ENCODE measurements around the gene KIZ. TPM values are rescaled to one million over a fixed set of nuclear protein-coding genes. Genes with fewer than 3 reads are reported as not detected.

Gene KIZ
- total and polyA plus RNA-seq, 2 of the 4 experiments (the other 2 are of a cell fraction) = 9.9 to 14.0 TPM

DNA sequence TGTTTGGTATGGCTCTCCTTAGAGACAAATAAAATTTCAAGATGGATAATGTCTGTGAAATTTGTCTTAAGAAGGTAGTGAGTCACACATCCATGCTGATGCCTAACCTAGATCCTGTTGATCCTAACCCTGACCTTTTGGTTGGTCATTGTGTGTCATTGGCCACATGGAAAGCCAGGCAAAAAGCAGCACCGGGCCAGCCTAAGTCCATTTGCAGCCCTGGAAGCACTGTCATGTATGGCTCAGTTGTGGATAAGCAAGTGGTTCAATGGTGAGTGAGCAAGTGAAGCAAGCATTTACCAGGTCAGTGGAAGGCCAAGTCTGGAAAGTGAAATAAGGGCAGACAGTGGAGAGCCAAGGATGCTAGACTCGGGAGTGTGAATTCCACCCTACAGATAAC, 165.1 kb downstream of the KIZ start:
- Histone ChIP-seq H3K4me3 (ENCODE audit: insufficient read depth, low read depth, low read length) (no peak overlapping the region), H4K5ac (ENCODE audit: low read depth, low read length) (no peak overlapping the region), H3K23ac (ENCODE audit: low read depth, low read length) (no peak overlapping the region), H3K9ac (ENCODE audit: low read depth, low read length) (no peak overlapping the region), H3K9me1 (ENCODE audit: insufficient read depth, low read length) (peaks cover 3% of the 10 kb centered on the region; the same call in 1 of the 2 replicates), H3K4me2 (ENCODE audit: low read depth, low read length) (no peak overlapping the region), H3K79me1 (ENCODE audit: low read depth in 1 of 2, low read length in 2 of 2) (no peaks in the 10 kb centered on the region), H2BK15ac (ENCODE audit: low read depth, low read length) (no peak overlapping the region), H4K8ac (ENCODE audit: low read depth in 2 of 2, low read length in 2 of 2) (no peak overlapping the region), H4K91ac (ENCODE audit: insufficient read depth, low read depth, low read length) (no peak overlapping the region), H3K4ac (ENCODE audit: low read depth, low read length) (no peak overlapping the region), H3K27me3 (ENCODE audit: control insufficient read depth, insufficient read depth, low read length) (peaks cover 2% of the 10 kb centered on the region), H3K14ac (replicated peaks; ENCODE audit: low read depth, low read length) (no peak overlapping the region), H3K4me1 (ENCODE audit: control insufficient read depth, insufficient read depth, low read length) (no peaks in the 10 kb centered on the region), H3K18ac (ENCODE audit: low read depth, low read length) (no peak overlapping the region), H2BK120ac (ENCODE audit: low read depth, low read length) (no peak overlapping the region), H2AFZ (replicated peaks; ENCODE audit: low read length, poor library complexity) (peak overlapping the region; percentile 78), H2AK9ac (replicated peaks; ENCODE audit: low read depth, low read length, poor library complexity) (no peak overlapping the region), H2AK5ac (ENCODE audit: low read depth, low read length) (no peak overlapping the region), H2BK5ac (ENCODE audit: low read depth, low read length, poor library complexity, severe bottlenecking) (no peak overlapping the region), H3K27ac (ENCODE audit: insufficient read depth, low read length) (no peak overlapping the region), H4K20me1 (ENCODE audit: insufficient read depth, low read length) (no peaks in the 10 kb centered on the region), H2BK20ac (ENCODE audit: low read depth, low read length) (no peak overlapping the region), H3K56ac (ENCODE audit: extremely low read depth, insufficient read depth, low read length) (no peak overlapping the region), H3K36me3 (ENCODE audit: control insufficient read depth, insufficient read depth, low read length) (no peaks in the 10 kb centered on the region), H3K9me3 (ENCODE audit: control insufficient read depth, insufficient read depth, low read length) (no peaks in the 10 kb centered on the region; the same call in 1 of the 2 replicates)
- CTCF ChIA-PET = no interaction called here
- POLR2A ChIA-PET (ENCODE audit: unreplicated experiment) = no interaction called here
- 20% methylated on average over 1 of the region's 2 CpGs; no CpG with 5 or more reads in 1 of the 2 experiments for WGBS, 2 experiments (ENCODE audit: extremely low coverage in 2 of 2, insufficient read length in 1 of 2)
- TF ChIP-seq, protein P1, sequence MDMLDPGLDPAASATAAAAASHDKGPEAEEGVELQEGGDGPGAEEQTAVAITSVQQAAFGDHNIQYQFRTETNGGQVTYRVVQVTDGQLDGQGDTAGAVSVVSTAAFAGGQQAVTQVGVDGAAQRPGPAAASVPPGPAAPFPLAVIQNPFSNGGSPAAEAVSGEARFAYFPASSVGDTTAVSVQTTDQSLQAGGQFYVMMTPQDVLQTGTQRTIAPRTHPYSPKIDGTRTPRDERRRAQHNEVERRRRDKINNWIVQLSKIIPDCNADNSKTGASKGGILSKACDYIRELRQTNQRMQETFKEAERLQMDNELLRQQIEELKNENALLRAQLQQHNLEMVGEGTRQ (IDR thresholded peaks at IDR 0.05; ENCODE audit: low read depth, low read length) = no peak
- TF ChIP-seq CEBPB (IDR thresholded peaks at IDR 0.05; ENCODE audit: low read depth, low read length) = peak; percentile 32; the same call in 1 of the 2 replicates
- TF ChIP-seq CHD1 (IDR thresholded peaks at IDR 0.05; ENCODE audit: low read depth, low read length) = no peak
- intact Hi-C loops (cut with micrococcal nuclease) = no loop called here
- ATAC-seq (ENCODE audit: low read depth) (peak; percentile 48), DNase-seq (peak; percentile 79)
- no TSS peak for BruUV-seq (replicated peaks)
- dilution Hi-C loops (cut with HindIII; ENCODE audit: low sequenced_read_pairs, unreplicated experiment) = no loop called here
- in situ Hi-C loops (cut with MboI; ENCODE audit: low sequenced_read_pairs) = no loop called here

All from IMR-90 (cell line).